DMS53 treated with DMSO at 0.1 percent for 48 hours (cell line): Measurements from ENCODE around the gene SLFNL1.

Experiments used
- DNase-seq: peaks from one replicate; lab custom pipeline; 2025; ENCODE audit not compliant: unreplicated experiment; lab: John Stamatoyannopoulos, UW

SLFNL1 gene

DNA sequence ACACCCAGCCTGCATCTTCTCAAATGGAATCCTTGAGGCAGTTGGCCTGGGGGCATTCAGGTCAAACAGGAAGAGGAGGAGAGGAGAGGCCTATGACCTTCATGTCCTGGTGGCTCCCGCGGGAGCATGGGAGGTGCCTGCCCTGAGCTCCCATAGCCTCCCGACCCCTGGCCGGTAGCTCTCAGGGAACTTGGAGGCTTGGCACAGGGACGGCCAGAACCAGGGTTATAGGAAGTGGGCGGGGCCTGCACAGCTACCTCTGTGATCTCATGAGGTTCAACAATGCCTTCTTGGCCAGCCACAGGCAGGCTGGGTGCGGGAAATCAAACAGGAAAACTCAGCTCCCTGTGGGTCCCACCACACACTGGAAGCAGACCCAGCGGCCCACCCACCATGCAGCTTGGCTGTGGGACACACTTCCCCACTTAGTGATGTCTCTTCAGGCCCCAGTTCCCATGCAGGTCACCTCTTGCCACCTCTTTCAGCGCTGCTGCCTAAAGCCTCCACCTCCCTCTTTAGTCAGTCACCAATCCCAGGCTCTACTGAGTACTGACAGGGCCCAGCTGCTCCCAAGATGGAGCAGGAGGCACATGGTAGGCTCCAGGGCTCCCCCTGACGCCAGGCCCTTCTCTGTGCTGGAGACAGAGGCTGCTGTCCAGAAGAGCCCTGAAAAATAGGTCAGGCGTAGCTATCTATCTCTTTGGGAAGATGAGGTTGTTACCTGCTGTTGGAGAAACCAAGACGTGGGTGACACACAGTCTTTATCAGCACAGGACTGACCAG lies at the start of gene SLFNL1:
Gene SLFNL1 (minus strand): TSS at position 200 of the 783 bp plus-strand sequence. CDS start 1,065 bp downstream, outside the sequence.
- no peak for DNase-seq

DNA sequence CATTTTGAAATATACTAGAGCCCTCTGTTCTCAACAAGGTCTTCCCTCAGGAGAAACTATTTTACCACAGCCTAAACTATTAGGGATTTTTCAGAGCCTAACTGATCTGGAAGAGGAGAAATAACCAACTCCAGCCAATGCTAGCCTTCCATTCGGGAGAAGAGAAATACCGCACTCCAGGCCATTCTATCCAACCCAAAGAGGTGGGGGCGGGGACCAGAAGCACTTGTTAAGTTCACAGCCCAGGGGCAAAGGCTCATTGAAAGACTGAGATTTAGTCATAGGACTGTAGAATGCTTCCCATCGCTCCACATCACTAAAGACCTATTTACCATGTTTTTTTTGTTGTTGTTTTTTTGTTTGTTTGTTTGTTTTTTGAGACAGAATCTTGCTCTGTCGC lies 35.4 kb upstream of the SLFNL1 start:
- DNase-seq = no peak

DNA sequence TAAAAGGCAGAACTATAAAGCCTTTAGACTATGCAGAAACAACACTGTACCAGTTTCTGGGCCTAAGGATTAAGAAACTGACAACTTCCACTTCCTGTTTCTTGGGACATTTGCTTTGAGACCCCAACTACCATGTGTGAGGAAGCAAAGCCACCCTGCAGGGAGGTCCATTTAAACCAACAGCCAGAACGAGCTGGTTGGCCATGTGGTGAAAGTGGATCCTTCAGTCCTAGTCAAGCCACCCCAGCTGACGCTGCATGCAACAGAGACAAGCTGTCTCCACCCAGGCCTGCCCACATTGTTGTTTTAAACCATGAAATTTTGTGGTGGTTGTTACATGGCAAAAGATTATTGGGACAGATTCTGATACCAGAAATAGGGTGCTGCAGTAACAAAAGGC lies 31.8 kb upstream of the SLFNL1 start:
- no peak for DNase-seq

DNA sequence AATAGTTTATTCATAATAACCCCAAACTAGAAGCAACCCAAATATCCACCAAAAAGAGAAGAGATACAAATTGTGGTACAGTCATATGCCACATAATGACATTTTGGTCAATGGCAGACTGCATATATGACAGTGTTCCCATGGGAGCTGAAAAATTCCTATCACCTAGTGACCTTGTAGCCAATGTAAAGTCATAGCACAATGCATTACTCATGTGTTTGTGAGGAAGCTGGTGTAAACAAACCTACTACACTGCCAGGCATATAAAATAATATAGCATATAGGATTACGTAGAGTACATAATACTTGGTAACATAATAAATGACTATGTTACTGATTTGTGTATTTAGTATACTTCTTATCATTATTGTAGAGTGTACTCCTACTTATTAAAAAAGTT lies 29.5 kb upstream of the SLFNL1 start:
- DNase-seq = no peak

DNA sequence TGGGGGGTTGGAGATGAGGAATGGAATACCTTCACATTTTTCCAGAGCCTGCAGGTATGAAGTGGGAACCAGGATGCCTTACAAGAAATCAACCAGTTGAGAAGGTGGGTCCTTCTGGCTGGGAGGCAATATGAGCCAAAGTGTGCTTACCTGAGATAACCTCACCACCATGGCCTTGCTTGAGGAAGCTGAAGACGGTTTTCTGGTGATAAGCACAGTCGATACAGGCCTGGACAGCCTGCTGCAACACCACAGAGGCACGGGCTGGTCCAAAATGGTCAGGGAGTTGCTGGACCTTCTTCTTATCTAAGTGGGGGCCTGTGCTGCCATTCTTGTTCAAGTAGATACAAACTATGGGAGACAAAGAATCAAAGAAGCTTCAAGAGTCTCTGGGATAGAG lies 27.0 kb upstream of the SLFNL1 start:
- DNase-seq = no peak

DNA sequence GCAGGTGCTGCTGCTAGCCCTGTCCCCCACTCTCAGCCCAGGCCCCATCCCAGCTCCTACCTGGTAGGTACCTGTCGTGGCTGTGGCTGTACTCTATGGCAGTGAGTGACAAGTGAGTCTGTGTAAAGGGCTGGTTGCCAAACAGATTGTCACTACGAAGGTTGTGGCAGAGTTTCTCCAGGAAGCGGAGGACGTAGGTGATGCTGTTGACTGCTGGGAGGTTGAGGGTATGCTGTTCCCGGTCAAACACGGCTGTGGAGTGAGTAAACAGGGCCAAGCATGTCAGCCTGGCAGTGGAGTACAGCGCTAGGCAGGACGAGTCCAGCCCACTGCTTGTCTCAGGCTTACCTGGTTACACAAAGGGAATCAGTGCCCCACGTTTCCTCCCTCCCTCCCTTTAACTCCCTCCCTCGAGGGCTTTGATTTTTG lies 24.8 kb upstream of the SLFNL1 start:
- no peak for DNase-seq

DNA sequence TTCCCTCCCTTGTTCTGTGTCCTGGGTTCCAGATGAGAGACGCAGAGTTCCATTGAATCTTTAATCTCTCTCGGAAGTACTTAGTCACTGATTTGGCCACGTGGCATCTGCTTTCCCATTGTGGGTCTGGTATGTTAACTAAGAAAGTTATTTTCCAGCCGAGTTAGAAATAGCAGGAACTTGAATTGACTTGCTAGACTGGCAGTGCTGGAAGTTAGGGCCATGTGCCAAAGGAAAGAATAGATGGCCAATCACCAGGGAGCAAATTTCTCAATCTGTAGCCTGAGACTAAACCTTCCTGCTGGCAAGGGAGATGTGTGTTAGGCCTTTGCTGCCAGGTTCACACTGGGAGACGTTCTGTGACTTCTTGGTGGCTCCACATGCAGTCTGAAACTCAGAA lies 24.2 kb upstream of the SLFNL1 start:
- no peak for DNase-seq

DNA sequence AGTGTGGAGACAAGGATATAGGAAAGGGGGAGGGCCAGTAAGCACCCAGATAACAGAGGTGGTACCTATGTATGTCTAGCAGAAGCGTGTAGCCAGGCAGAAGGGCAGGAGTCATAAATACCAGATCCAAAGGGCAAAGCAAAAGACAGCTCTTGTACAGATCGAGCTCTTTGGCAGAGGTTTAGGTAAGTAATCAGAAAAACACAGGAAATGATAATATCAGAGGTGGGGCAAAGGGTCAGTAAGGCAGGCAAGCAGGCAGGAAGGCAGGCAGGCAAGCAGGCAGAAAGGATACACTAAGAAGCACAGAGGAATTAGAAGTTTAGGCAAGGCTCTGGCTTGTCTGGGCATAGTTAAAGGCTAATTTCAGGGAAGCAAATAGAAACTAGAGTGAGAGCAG lies 22.7 kb upstream of the SLFNL1 start:
- no peak for DNase-seq

DNA sequence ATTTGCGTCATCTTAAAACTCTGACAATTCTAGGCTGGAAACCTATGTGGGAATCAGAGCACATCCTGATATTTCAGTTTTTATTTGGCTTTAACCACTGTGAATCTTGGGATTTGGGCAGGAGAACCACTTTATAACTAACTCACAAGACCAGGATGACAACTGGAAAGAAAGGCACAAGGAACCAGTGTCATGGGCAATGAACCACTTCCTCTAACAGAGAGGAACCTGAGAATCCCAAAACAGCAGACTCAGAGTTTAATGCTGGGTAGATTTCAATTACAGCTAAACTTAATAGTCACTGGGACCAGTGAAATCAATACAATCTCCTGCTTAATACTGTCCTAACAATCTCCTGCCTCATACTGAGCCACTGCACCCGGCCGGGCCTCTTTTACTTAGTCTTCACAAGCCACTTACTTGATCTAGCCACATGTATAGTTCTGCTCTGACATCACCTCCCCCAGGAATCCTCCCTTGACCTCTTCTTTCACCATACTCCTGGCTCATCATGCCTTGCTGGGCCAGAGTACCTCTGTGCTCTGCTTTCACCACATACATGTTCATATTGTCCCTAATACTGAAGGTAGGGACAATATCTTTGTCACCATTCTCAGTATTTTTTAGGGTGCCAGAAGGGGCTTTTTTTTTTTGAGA lies 20.2 kb upstream of the SLFNL1 start:
- no peak for DNase-seq

DNA sequence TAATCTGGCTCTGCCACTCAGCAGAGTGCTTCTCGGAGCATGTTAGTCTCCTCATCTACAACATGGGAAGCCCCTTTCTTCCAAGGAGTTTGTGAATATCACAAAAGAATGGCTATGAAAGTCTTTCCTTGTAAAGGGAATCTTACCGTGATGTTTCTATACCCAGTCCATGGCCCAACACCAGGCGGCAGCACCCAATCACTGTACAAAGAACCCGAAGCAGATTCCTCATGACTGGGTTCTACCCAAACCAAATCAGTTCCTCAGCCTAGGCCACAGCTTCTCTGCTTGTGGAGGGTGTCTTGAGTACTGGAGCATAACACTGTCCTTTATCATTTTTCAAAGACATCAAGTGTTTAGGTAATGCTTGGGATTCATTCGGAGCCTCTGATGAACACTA lies 16.6 kb upstream of the SLFNL1 start:
- DNase-seq = no peak

DNA sequence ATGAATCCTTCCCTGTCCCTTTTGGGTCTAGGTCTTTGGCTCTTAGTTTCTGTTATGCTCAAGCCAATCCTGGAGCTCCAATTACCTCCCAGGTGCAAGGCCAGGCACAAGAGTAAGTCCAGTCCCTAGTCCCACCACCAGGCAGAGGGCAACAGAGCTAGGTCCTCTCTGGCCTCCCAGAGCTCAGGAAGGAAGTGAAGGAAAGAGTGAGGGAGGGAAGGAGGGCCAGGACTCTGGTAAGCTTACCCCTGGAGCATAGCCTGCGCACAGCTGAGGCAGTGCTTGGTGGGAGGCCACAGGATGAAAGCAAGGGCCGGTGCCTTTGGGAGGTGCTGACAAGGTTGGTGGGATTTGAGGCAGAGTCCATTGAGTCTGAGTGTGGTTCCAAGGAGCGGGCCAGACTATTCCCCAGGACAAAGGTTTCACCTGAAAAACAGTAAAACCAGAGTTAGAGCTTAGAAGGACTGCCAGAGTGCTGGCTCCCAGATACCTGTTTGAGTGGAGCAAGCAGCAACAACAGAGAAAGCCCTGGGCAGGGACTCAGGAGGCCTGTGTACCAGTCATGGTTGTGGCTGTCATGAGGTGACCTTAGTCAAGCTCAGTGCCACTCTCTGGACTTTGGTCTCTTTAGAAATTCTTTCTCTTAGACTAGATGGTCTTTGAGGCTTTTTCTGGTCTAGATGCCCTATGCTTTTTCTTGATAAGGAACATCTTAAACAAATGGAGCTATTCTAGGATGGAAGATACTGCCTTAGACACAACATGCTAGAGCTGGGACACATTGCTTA lies 15.8 kb upstream of the SLFNL1 start:
- no peak for DNase-seq

DNA sequence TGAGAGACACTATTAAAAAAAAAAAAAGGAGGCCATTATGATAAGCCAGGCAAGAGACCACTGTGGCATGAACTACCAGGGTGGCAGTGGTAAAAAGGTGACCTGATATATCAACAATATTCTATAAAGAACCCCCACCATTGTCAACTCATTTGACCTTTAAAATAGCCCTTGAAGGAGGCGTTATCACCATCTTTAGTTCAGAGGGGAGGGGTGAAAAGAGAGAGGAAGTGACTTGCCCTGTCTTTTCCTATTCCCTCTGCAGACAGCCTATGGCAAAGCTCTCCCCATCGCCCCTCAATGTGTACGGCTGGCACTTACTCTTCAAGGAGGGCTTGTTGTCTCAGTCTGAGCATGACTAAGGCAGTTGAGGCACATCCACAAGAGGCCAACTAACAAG lies 11.7 kb upstream of the SLFNL1 start:
- DNase-seq = no peak

DNA sequence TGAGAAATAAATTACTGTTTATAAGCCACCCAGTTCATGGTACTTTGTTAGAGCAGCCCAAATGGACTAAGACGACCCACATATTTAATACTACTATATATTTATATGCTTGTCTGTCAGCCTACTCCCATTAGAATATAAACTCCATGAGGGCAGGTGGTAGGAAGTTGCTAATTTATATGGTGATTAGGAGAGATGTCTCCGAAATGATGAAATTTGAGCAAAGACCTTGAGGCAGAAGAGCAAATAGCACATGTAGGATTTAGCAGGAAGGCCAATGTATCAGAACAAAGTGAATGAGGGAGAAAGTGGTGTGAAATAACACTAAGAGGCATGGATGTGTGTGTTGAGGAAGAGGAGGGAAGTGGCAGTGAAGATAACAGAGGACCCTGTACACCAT lies 10.6 kb upstream of the SLFNL1 start:
- DNase-seq = no peak

DNA sequence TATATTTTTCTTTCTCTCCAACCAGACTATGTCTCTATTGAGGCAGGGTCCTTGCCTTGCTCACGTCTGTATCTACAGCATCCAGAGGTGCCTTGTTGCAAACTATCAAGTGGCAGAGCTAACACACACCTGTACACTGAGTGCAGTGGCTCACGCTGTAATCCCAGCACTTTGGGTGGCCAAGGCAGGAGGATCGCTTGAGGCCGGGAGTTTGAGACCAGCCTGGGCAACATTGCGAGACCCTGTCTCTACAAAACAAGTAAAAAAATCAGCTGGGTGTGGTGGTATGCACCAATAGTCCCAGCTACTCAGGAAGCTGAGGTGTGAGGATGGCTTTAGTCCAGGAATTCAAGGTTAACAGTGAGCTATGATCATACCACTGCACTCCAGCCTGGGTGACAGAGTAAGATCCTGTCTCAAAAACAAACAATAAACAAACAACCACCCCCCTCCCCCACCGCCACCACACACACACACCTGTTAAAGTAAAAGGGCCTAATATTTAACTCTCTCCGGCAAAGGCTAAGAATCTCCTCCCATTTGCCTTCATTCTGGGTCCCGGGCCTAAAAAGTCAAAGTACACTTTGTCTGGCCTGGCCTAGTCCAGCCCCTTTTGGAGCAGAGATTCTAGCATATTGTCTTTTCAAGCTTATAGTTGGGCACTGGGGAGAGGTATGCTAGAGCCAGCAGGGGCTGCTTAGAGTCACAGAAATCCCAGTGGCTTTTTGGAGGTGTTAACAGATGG lies 9.5 kb upstream of the SLFNL1 start:
- no peak for DNase-seq

DNA sequence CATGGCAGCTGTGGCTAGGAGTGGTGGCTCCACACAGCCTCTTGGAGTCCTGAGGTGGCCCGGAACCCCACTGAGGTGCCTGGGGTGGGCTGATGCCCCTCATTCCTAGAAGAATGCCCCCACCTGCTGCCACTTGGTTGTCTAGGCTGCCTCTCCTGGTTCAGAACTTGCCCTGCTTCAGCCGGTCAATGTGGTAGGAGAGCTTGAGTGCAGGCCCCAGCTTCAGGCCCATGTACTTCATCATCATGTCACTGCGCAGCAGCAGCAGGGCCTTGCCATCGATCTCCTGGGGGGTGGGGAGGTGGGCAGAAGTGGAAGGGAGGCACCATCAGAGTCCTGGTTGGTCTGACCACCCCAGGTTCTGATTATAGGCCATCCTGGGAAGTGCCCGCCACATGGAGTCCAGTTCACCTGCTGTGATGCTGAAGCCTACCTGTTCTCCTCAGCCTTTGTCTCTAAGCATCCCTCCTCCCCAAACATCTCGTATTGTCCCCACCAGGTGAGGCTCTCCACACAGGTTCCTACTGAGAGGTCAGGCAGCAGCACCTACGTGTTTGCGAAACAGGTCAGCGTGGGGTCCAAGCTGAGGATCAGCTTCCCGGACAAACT lies 6.6 kb upstream of the SLFNL1 start:
- DNase-seq = no peak

DNA sequence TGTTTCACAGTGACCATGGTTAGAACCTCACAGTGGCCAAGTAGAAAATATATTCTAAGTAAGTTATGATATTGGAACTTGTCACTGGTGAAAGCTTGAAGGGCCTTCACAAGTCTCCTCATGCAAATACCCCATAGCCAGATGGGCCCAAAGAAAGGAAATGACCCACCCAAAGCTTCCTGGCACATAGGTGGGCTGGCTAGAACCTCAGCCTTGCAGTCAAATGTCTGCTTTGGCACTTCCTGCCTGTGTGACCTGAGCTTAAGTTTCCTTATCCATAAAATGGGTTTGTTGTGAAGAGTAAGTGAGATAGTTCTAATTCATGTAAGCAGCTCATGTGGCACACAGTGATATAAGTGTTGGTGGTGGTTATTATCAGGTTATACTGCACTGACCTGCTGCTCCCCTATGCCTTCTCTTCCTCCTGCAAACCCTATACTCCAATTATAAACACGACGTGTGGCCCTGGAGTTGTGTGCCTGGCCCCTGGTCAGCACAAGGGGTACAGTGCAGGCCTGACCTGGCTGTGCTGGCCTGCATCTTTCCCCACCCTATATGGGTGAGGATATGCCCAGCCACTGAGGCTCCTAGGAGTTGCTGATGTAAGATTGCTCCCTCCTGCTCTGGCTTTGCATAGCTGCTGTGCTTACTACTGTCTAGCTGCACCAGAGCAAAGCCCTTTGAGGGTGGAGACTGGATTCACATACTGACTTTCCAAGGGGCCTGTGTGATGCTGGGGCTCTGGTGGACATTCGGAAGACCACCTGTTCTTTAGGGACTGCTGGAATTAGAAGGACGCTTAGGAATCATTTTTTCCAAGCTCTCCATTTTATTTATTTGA lies 4.7 kb upstream of the SLFNL1 start:
- DNase-seq = no peak

DNA sequence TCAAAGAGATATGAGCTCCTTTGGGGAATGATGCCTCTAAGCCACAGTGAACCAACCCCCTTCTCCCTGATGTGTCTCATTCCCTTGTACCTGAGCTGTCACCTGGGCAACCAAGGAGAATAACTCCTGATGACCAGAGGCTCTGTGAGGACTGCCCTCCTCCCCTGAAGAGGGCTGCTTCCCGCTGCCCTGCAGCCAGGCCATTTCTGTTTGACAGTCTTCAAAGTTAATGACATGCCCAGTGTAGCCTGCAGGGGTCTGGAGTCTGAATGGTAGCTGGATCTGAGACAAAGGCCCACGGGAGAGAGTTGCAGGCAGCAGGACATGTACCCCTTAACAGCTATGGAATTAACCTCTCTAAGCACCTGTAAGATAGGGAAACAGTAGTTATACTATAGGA lies 3.4 kb upstream of the SLFNL1 start:
- DNase-seq = no peak

DNA sequence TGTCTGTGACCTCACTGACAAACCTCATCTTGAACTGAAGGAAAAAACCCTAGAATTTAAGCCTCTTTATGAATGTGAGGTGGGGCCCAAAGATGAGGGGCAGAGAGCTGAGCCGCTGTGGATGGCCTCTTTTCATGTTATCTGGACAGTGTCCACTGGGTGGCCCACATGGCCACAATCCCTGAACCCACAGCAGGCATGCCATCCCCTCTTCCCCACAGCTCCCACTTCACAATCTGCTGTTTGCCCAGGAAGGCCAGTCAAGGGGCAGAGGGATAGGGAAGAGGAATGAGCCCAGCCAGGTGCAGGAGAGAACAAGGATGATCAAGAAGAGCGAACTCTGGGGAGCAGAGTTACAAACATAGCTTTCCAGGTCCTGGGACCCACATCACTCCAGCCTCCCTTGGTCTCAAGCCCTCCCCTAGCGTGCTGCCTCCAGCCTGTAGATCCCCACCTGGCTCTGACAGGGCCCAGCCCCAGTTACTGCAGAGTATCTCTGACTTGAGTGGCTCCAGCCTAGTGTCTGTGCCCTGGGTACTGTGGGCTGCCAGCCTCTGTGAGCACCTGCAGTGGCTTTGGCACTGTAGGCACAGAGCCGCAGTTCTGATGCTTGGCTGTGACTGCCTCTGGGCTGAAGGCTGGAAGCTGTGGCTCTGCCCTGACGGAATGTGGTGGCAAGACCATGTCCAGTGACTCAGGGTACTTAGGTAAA lies 1.9 kb upstream of the SLFNL1 start:
- DNase-seq = no peak

DNA sequence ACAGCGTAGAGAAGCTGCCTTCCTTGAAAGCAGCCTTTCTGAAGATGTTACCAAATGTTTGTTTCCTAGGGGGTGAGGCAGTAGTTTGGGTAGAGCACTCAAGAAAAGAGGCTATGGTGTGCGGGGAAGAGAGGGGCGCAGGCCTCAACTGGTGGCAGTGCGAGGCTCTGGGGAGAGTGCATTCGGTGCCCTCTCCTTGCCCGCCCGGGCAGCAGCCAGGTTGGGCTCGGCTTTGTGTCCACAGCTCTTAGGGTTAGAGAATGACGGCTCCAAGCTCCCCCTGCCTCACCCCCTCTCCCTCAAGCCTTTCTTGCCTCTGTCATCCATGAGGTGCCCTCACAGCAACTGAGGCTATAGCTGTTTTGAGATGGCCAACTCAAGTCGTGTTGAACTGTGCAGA lies 899 bp upstream of the SLFNL1 start:
- DNase-seq = no peak
